Bronchial epithelial cell (primary cell): ENCODE measurements around the gene ALX4. TPM values are rescaled to one million over a fixed set of nuclear protein-coding genes. Genes with fewer than 3 reads are reported as not detected.

Experiments used
- DNase-seq: peaks from one replicate; pipeline ENCODE4 v3.0.0-alpha.2; 2010; ENCODE audit warnings: low read depth
- FAIRE-seq: peaks from 2 replicates; lab custom pipeline; 2011; peaks lifted over from hg19 to GRCh38; lab: Jason Lieb, UNC
- H3K27me3 ChIP-seq: 2 replicates; pipeline ENCODE4 v1.5.1; 2011; ENCODE audit warnings: low read length; ENCODE audit not compliant: control insufficient read depth, insufficient read depth
- H3K36me3 ChIP-seq: 2 replicates; pipeline ENCODE4 v1.5.1; 2011; ENCODE audit warnings: low read length; ENCODE audit not compliant: control insufficient read depth, insufficient read depth
- H3K4me3 ChIP-seq: 2 replicates; pipeline ENCODE4 v1.5.1; 2011; ENCODE audit warnings: mild to moderate bottlenecking, low read depth, low read length, control low read depth
- total RNA-seq: library from RNA; depleted of rRNA; stranded (reverse); fragments of >200 nt; gene quantifications from 2 replicates; pipeline ENCODE4 v1.2.1, GENCODE V29; 2014
- TF ChIP-seq, protein P1 (sequence below): IDR thresholded peaks from 2 replicates; pipeline ENCODE4 v1.5.1; 2011; ENCODE audit warnings: mild to moderate bottlenecking, moderate library complexity, low read length, control low read depth, inconsistent platforms; ENCODE audit not compliant: insufficient read depth, severe bottlenecking

ALX4 gene
- total RNA-seq, 1 donor from 2014 or later = under 0.01 TPM

GRCh38 chr11:44271286-44271685, 38.7 kb downstream of the ALX4 start:
- DNase-seq (no peak), FAIRE-seq (no peak)
- Histone ChIP-seq H3K27me3 (no peaks in the 10 kb centered on the region), H3K4me3 (no peak overlapping the region), H3K36me3 (no peaks in the 10 kb centered on the region)
- TF ChIP-seq, protein P1, sequence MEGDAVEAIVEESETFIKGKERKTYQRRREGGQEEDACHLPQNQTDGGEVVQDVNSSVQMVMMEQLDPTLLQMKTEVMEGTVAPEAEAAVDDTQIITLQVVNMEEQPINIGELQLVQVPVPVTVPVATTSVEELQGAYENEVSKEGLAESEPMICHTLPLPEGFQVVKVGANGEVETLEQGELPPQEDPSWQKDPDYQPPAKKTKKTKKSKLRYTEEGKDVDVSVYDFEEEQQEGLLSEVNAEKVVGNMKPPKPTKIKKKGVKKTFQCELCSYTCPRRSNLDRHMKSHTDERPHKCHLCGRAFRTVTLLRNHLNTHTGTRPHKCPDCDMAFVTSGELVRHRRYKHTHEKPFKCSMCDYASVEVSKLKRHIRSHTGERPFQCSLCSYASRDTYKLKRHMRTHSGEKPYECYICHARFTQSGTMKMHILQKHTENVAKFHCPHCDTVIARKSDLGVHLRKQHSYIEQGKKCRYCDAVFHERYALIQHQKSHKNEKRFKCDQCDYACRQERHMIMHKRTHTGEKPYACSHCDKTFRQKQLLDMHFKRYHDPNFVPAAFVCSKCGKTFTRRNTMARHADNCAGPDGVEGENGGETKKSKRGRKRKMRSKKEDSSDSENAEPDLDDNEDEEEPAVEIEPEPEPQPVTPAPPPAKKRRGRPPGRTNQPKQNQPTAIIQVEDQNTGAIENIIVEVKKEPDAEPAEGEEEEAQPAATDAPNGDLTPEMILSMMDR = no peak

DNA sequence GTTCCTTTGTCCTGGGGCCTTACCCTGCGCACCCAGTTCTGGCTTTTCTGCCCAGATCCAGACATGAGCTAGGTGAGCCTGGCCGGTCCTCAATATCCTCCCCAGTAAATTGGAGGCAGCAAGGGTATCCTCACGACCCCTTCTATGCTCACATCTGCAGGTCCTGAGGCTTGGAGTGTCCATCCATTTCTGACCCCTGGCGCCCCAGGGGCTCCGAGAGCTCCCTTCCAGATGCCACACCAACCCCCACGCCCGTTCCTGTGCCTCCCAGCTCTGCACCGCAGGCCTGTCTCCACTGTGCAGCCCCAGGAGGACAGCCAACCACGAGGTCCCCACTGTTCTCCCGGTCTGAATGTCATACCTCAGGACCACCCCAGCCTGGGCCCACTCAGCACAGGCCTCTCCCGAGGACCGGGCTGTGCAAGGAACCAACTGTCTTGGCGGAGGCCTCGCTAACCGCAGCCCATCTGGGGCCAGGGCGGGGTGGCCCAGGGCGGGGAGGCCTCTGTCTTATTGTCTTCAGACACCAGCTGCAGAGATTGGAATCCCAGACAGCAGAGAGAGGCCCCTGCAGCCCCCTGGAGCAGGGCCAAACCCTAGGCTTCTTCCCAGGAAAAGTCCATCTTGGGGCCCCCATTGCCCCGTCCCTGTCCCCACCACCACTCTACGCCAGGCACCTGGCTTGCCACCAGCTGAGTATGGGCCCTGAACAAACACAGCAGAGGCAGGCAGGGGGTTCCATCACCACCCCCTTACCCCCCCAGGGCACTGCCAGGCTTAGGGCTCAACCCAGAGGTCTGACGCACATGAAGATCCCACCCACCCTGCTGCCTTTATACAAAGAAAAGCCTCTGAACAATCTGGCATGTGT, 39.3 kb downstream of the ALX4 start:
- FAIRE-seq = peak; percentile 43
- H3K36me3 ChIP-seq = no peaks in the 10 kb centered on the region
- H3K4me3 ChIP-seq = no peak overlapping the region
- TF ChIP-seq, protein P1 = no peak
- DNase-seq = no peak
- no peaks in the 10 kb centered on the region for H3K27me3 ChIP-seq

DNA sequence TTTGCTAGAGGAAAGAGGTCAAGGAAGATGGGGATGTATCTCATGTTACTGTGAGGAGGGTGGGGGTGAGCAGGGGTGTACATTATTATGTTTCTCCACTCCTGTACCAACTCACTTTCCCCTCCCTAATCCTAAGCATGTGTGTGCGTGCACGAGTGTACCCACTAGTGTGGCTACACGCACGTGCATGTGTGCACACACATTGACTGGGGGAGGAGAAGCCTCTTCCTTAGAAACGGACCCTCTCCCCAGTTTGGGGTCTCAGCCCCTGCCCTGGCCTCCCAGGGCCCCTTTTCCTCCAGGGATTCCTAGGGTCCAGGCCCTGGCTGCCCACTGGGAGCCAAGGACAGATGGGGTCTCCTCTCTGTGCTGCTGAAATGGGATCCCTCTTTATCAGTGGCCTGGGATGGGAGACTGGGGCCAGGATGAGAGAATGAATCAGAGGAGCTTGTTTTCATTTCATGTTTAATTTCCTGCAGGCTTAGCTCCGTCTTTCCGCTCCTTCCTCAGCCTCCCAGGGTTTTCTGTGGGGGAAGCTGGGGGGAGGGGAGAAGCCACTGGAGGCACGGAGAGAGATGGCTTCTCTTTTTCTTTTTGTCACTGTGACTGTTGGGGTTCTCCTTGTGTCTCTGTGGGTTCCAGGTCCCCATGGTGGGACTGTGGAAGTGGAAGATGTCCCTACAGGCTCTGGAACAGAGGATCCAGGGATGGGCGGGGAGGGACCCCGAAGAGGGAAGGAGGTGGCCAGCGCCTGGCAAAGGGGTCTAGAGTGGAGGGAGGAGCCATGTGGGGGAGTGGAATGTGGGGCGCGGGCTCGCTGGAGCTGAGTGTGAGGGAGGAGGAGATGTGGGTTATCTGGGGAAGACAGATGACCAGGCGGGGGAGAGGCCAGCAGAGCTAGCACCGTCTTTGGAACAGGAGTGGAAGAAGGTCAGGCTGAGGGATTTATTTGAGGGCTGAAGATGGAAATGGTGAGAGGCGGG, 40.3 kb downstream of the ALX4 start:
- TF ChIP-seq, protein P1 = no peak
- DNase-seq = no peak
- H3K36me3 ChIP-seq = no peaks in the 10 kb centered on the region
- H3K27me3 ChIP-seq = no peaks in the 10 kb centered on the region
- H3K4me3 ChIP-seq = no peak overlapping the region
- no peak for FAIRE-seq

DNA sequence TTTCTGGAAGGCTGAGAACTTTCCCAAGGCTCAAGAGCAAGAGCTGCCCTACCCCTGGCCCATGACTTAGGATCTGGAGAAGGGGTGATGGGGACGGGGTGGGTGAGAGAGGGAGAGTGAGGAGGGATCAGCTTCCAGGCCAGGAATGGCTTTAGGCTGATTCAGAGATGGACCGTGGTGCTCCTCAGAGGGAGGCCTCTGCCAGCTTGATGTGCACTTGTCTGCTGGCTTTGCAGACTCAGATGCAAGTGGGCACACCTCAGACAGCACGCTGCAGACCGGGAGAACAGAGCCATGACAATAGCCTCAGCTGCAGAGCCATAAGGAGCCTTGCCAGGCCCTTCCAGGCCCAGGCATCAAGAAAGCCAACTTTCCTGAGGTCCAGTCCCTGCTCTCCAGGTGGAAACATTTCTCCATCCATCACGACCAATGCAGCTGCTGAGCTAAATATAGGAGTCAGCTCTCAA, 41.3 kb downstream of the ALX4 start:
- H3K4me3 ChIP-seq = no peak overlapping the region
- FAIRE-seq (peak; percentile 36), DNase-seq (no peak)
- H3K36me3 ChIP-seq = no peaks in the 10 kb centered on the region
- TF ChIP-seq, protein P1 = no peak
- H3K27me3 ChIP-seq = no peaks in the 10 kb centered on the region

- DNase-seq (no peak), FAIRE-seq (no peak)
- Histone ChIP-seq H3K4me3 (no peak overlapping the region), H3K27me3 (no peaks in the 10 kb centered on the region), H3K36me3 (no peaks in the 10 kb centered on the region)
- TF ChIP-seq, protein P1 = no peak
Measured at GRCh38 chr11:44267750-44268613, 42.0 kb downstream of the ALX4 start.
